ENCODE results near the gene TNKS2. TPM values are rescaled to one million over a fixed set of nuclear protein-coding genes. Genes with fewer than 3 reads are reported as not detected.

Gene TNKS2
- total and polyA plus RNA-seq, 2 of the 13 experiments (the other 11 are each of a cell fraction or from before 2014, with no cell fraction given): 15.2 to 19.4 TPM

DNA sequence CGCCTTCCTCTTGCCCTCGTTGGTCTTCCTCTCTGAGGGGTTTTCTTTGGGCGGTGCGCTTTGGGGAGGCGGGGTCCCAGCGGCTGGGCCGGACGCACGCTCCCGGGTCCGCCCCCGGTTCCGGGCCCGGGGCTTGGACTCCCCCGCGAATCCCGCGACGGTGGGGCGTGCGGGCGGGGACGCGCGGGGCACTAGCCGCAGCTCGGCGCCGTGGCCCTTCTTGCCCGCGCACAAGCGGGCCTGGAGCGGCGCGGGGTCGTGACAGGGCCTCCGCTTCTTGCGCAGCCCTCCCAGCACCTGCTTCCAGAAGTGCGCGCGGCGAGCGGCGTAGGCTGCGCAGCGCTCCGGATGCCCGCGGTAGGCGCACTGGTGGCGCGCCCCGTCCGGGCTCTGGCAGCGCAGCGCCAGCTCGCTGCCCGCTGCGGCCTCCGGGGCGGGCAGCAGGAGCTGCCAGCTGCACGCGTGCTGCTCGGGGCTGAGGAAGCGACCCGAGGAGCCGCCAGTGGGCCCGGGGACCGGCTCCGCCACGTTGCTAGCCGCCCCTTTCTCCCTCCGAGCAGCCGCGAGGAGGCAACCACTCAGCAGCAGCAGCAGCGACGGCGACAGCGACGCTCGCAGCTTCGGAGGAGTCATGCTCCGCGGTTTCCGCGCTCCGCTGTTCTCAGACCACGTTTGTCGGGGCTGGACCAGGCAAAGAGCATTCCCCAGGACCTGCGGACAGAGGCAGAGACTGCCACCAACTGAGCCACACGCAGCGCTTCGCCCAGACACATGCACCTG is 110.3 kb downstream of the TNKS2 start (continued):
- TF ChIP-seq, protein P1, sequence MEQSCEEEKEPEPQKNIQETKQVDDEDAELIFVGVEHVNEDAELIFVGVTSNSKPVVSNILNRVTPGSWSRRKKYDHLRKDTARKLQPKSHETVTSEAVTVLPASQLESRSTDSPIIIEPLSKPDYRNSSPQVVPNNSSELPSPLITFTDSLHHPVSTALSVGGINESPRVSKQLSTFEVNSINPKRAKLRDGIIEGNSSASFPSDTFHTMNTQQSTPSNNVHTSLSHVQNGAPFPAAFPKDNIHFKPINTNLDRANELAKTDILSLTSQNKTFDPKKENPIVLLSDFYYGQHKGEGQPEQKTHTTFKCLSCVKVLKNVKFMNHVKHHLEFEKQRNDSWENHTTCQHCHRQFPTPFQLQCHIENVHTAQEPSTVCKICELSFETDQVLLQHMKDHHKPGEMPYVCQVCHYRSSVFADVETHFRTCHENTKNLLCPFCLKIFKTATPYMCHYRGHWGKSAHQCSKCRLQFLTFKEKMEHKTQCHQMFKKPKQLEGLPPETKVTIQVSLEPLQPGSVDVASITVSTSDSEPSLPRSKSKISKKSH (CRISPR knock-in tag; IDR thresholded peaks at IDR 0.05; ENCODE audit: borderline replicate concordance): peak; percentile 95
- TF ChIP-seq ZBTB8A (CRISPR knock-in tag; IDR thresholded peaks at IDR 0.05; ENCODE audit: borderline replicate concordance, low read depth) (no peak), ZNF3 (CRISPR knock-in tag; IDR thresholded peaks at IDR 0.05) (no peak), KLF6 (CRISPR knock-in tag; IDR thresholded peaks at IDR 0.05) (peak; percentile 75), SOX13 (IDR thresholded peaks at IDR 0.05) (no peak), SOX13 (CRISPR knock-in tag; conservative IDR thresholded peaks at IDR 0.05 in 1 of 2, IDR thresholded peaks at IDR 0.05 in 1 of 2) (peak in 1 of 2 experiments; percentile 38; a peak in 2 of 4 replicates)
- TF ChIP-seq, protein P2, sequence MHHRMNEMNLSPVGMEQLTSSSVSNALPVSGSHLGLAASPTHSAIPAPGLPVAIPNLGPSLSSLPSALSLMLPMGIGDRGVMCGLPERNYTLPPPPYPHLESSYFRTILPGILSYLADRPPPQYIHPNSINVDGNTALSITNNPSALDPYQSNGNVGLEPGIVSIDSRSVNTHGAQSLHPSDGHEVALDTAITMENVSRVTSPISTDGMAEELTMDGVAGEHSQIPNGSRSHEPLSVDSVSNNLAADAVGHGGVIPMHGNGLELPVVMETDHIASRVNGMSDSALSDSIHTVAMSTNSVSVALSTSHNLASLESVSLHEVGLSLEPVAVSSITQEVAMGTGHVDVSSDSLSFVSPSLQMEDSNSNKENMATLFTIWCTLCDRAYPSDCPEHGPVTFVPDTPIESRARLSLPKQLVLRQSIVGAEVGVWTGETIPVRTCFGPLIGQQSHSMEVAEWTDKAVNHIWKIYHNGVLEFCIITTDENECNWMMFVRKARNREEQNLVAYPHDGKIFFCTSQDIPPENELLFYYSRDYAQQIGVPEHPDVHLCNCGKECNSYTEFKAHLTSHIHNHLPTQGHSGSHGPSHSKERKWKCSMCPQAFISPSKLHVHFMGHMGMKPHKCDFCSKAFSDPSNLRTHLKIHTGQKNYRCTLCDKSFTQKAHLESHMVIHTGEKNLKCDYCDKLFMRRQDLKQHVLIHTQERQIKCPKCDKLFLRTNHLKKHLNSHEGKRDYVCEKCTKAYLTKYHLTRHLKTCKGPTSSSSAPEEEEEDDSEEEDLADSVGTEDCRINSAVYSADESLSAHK (CRISPR knock-in tag; IDR thresholded peaks at IDR 0.05; ENCODE audit: borderline replicate concordance): no peak; the same call in 1 of the 2 replicates
- TF ChIP-seq, protein P3, sequence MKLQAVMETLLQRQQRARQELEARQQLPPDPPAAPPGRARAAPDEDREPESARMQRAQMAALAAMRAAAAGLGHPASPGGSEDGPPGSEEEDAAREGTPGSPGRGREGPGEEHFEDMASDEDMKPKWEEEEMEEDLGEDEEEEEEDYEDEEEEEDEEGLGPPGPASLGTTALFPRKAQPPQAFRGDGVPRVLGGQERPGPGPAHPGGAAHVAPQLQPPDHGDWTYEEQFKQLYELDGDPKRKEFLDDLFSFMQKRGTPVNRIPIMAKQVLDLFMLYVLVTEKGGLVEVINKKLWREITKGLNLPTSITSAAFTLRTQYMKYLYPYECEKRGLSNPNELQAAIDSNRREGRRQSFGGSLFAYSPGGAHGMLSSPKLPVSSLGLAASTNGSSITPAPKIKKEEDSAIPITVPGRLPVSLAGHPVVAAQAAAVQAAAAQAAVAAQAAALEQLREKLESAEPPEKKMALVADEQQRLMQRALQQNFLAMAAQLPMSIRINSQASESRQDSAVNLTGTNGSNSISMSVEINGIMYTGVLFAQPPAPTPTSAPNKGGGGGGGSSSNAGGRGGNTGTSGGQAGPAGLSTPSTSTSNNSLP (IDR thresholded peaks at IDR 0.05; ENCODE audit: low read depth, low read length): no peak
- TF ChIP-seq, protein P4, sequence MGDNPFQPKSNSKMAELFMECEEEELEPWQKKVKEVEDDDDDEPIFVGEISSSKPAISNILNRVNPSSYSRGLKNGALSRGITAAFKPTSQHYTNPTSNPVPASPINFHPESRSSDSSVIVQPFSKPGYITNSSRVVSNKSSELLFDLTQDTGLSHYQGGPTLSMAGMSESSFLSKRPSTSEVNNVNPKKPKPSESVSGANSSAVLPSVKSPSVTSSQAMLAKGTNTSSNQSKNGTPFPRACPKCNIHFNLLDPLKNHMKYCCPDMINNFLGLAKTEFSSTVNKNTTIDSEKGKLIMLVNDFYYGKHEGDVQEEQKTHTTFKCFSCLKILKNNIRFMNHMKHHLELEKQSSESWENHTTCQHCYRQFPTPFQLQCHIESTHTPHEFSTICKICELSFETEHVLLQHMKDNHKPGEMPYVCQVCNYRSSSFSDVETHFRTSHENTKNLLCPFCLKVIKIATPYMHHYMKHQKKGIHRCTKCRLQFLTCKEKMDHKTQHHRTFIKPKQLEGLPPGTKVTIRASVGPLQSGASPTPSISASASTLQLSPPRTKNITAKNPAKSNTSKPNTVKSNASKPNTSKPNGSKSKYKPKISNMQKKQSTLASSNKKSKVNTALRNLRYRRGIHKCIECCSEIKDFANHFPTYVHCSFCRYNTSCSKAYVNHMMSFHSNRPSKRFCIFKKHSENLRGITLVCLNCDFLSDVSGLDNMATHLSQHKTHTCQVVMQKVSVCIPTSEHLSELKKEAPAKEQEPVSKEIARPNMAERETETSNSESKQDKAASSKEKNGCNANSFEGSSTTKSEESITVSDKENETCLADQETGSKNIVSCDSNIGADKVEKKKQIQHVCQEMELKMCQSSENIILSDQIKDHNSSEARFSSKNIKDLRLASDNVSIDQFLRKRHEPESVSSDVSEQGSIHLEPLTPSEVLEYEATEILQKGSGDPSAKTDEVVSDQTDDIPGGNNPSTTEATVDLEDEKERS (CRISPR knock-in tag; IDR thresholded peaks at IDR 0.05): 0 out of 2 replicates have a peak, but pooled peaks have one; percentile 31
